Measurements from ENCODE around the gene RIMKLB. TPM values are rescaled to one million over a fixed set of nuclear protein-coding genes. Genes with fewer than 3 reads are reported as not detected.

Gene RIMKLB
- total and polyA plus RNA-seq, 2 of the 8 experiments (the other 6 are each of a cell fraction or from before 2014, with no cell fraction given), result 37.8 to 78.2 TPM

DNA sequence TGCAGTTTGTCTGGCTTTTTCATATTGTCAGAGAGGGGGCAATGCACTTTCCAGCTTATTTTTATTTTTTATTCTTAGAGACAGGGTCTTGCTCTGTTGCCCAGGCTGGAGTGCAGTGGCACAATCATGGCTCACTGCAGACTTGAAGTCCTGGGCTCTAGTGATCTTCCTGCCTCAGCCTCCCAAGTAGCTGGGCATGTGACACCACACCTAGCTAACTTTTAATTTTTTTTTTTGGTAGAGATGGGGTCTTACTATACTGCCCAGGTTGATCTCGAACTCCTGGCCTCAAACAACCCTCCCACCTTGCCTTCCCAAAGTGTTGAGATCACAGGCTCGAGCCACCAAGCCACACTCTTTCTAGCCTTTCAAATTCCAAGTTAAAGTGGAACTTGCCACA is 120.7 kb downstream of the RIMKLB start (continued):
- TF ChIP-seq, protein P1, sequence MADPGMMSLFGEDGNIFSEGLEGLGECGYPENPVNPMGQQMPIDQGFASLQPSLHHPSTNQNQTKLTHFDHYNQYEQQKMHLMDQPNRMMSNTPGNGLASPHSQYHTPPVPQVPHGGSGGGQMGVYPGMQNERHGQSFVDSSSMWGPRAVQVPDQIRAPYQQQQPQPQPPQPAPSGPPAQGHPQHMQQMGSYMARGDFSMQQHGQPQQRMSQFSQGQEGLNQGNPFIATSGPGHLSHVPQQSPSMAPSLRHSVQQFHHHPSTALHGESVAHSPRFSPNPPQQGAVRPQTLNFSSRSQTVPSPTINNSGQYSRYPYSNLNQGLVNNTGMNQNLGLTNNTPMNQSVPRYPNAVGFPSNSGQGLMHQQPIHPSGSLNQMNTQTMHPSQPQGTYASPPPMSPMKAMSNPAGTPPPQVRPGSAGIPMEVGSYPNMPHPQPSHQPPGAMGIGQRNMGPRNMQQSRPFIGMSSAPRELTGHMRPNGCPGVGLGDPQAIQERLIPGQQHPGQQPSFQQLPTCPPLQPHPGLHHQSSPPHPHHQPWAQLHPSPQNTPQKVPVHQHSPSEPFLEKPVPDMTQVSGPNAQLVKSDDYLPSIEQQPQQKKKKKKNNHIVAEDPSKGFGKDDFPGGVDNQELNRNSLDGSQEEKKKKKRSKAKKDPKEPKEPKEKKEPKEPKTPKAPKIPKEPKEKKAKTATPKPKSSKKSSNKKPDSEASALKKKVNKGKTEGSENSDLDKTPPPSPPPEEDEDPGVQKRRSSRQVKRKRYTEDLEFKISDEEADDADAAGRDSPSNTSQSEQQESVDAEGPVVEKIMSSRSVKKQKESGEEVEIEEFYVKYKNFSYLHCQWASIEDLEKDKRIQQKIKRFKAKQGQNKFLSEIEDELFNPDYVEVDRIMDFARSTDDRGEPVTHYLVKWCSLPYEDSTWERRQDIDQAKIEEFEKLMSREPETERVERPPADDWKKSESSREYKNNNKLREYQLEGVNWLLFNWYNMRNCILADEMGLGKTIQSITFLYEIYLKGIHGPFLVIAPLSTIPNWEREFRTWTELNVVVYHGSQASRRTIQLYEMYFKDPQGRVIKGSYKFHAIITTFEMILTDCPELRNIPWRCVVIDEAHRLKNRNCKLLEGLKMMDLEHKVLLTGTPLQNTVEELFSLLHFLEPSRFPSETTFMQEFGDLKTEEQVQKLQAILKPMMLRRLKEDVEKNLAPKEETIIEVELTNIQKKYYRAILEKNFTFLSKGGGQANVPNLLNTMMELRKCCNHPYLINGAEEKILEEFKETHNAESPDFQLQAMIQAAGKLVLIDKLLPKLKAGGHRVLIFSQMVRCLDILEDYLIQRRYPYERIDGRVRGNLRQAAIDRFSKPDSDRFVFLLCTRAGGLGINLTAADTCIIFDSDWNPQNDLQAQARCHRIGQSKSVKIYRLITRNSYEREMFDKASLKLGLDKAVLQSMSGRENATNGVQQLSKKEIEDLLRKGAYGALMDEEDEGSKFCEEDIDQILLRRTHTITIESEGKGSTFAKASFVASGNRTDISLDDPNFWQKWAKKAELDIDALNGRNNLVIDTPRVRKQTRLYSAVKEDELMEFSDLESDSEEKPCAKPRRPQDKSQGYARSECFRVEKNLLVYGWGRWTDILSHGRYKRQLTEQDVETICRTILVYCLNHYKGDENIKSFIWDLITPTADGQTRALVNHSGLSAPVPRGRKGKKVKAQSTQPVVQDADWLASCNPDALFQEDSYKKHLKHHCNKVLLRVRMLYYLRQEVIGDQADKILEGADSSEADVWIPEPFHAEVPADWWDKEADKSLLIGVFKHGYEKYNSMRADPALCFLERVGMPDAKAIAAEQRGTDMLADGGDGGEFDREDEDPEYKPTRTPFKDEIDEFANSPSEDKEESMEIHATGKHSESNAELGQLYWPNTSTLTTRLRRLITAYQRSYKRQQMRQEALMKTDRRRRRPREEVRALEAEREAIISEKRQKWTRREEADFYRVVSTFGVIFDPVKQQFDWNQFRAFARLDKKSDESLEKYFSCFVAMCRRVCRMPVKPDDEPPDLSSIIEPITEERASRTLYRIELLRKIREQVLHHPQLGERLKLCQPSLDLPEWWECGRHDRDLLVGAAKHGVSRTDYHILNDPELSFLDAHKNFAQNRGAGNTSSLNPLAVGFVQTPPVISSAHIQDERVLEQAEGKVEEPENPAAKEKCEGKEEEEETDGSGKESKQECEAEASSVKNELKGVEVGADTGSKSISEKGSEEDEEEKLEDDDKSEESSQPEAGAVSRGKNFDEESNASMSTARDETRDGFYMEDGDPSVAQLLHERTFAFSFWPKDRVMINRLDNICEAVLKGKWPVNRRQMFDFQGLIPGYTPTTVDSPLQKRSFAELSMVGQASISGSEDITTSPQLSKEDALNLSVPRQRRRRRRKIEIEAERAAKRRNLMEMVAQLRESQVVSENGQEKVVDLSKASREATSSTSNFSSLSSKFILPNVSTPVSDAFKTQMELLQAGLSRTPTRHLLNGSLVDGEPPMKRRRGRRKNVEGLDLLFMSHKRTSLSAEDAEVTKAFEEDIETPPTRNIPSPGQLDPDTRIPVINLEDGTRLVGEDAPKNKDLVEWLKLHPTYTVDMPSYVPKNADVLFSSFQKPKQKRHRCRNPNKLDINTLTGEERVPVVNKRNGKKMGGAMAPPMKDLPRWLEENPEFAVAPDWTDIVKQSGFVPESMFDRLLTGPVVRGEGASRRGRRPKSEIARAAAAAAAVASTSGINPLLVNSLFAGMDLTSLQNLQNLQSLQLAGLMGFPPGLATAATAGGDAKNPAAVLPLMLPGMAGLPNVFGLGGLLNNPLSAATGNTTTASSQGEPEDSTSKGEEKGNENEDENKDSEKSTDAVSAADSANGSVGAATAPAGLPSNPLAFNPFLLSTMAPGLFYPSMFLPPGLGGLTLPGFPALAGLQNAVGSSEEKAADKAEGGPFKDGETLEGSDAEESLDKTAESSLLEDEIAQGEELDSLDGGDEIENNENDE (IDR thresholded peaks at IDR 0.05; ENCODE audit: insufficient replicate concordance, low read length), result no peak

Data from H1 (cell line).